GM12878 (cell line): ENCODE measurements around the gene PRG2. TPM values are rescaled to one million over a fixed set of nuclear protein-coding genes. Genes with fewer than 3 reads are reported as not detected.

Source experiments
- ATAC-seq: fragments of 200-7000 bp; cut with Tn5 transposase; 3 replicates; pipeline ENCODE4 v1.9.1; 2020; ENCODE audit warnings: mild to moderate bottlenecking, moderate library complexity
- BruUV-seq: library from RNA; stranded (reverse); fragments of 400-500 nt; replicated peaks from 2 replicates; lab custom pipeline; 2021; lab: Mats Ljungman, UMichigan
- CTCF ChIA-PET: fragments of 300-600 bp; sonication (Branson Sonifier 250); formaldehyde crosslinking; extraction: SDS; loops from one replicate; lab custom pipeline; 2021; ENCODE audit warnings: inconsistent platforms; lab: Yijun Ruan, JAX
- POLR2A ChIA-PET: fragments of 350-600 bp; formaldehyde crosslinking; extraction: SDS; loops from one replicate; lab custom pipeline; 2021; ENCODE audit warnings: inconsistent platforms; lab: Charles Lee
- RAD21 ChIA-PET: fragments of 300-600 bp; sonication (Branson Sonifier 250); formaldehyde crosslinking; loops from one replicate; lab custom pipeline; 2023; ENCODE audit warnings: antibody characterized with exemption; ENCODE audit not compliant: unreplicated experiment; lab: Charles Lee
- SMC1A ChIA-PET: fragments of 300-600 bp; sonication (Branson Sonifier 250); formaldehyde crosslinking; loops from one replicate; lab custom pipeline; 2023; ENCODE audit not compliant: unreplicated experiment, uncharacterized antibody; lab: Charles Lee
- DNase-seq: peaks from one replicate; pipeline ENCODE4 v3.0.0-alpha.2; 2011; ENCODE audit warnings: low read depth, low spot score
- FAIRE-seq: peaks from 3 replicates; lab custom pipeline; 2011; peaks lifted over from hg19 to GRCh38; lab: Jason Lieb, UNC
- H2AFZ ChIP-seq: 2 replicates; pipeline ENCODE4 v1.6.0; 2011; ENCODE audit warnings: low read depth, low read length, control low read depth; ENCODE audit not compliant: control insufficient read depth
- H3K27ac ChIP-seq: 2 replicates; pipeline ENCODE4 v1.5.1; 2011; ENCODE audit warnings: control low read depth; ENCODE audit not compliant: control insufficient read depth, insufficient read depth
- H3K27me3 ChIP-seq, 2 experiments: replicated peaks in 1 of 2; 2 replicates each; pipeline versions ENCODE4 v1.6.0 to v1.6.1; 2011; ENCODE audit warnings: low read length in 1 of 2; ENCODE audit not compliant: control insufficient read depth in 2 of 2, insufficient read depth in 2 of 2
- H3K36me3 ChIP-seq, 2 experiments: 2 replicates each; pipeline ENCODE4 v1.5.1; 2011; ENCODE audit warnings: low read length in 1 of 2; ENCODE audit not compliant: control insufficient read depth in 2 of 2, insufficient read depth in 2 of 2
- H3K4me1 ChIP-seq: 2 replicates; pipeline ENCODE4 v1.6.1; 2011; ENCODE audit warnings: mild to moderate bottlenecking, low read length, moderate library complexity, mixed read lengths; ENCODE audit not compliant: control insufficient read depth, insufficient read depth
- H3K4me2 ChIP-seq: 2 replicates; pipeline ENCODE4 v1.6.0; 2011; ENCODE audit warnings: control low read depth; ENCODE audit not compliant: control insufficient read depth, insufficient read depth
- H3K4me3 ChIP-seq: fragments of 200-600 bp; sonication (generic); 2 replicates; pipeline ENCODE4 v1.5.1; 2016
- H3K79me2 ChIP-seq: 2 replicates; pipeline ENCODE4 v1.6.0; 2011; ENCODE audit warnings: low read length; ENCODE audit not compliant: control insufficient read depth, insufficient read depth
- H3K9ac ChIP-seq: 2 replicates; pipeline ENCODE4 v1.8.0; 2011; ENCODE audit warnings: low read length, control low read depth, mixed read lengths; ENCODE audit not compliant: control insufficient read depth, insufficient read depth
- H3K9me3 ChIP-seq: replicated peaks from 3 replicates; pipeline ENCODE4 v1.5.1; 2011; ENCODE audit warnings: mild to moderate bottlenecking, low read length; ENCODE audit not compliant: control insufficient read depth, insufficient read depth
- H4K20me1 ChIP-seq: 2 replicates; pipeline ENCODE4 v1.6.0; 2011; ENCODE audit not compliant: control insufficient read depth, insufficient read depth
- WGBS: methylation state at CpG from one replicate; pipeline ENCODE4 v1.1.6; 2016; ENCODE audit warnings: low lambda C conversion rate; ENCODE audit not compliant: insufficient replicate concordance, insufficient coverage; ENCODE audit errors: missing lambda C conversion rate; 5-methylcytosine and 5-hydroxymethylcytosine counted together
- in situ Hi-C: fragments of 300-500 bp; cut with MboI; formaldehyde crosslinking; loops from 9 replicates; pipeline ENCODE4 v1.14.3; 2018; ENCODE audit warnings: mixed read lengths
- intact Hi-C: fragments of 100-400 bp; cut with micrococcal nuclease; formaldehyde crosslinking; loops from one replicate; pipeline ENCODE4 v1.14.2; 2022; ENCODE audit not compliant: unreplicated experiment
- polyA plus RNA-seq, 11 experiments: library from polyadenylated mRNA; depleted of rRNA in 4 of 11; unstranded in 6 of 11; stranded (reverse) in 5 of 11; fragments of >200 nt; fragmentation: Nextera tagmentation in 4 of 11; fragmentation: Illumina TruSeq in 1 of 11; extraction: Ambion mirVana in 4 of 11; extraction: Trizol in 1 of 11; gene quantifications; 1 replicate in 1 of 11; 2 replicates in 10 of 11; pipeline versions ENCODE4 v1.2.1 to v1.2.3, GENCODE V29; 2011 to 2016; ENCODE audit warnings: inconsistent platforms in 2 of 11, missing spikeins in 2 of 11, low read depth in 1 of 11
- total RNA-seq, 4 experiments: library from RNA; depleted of rRNA in 3 of 4; stranded (reverse); fragments of >200 nt in 3 of 4; fragmentation: Illumina TruSeq in 1 of 4; extraction: Trizol in 1 of 4; gene quantifications; 2 replicates each; pipeline versions ENCODE4 v1.2.1 to v1.2.3, GENCODE V29; 2013 to 2021
- TF ChIP-seq, protein P1 (sequence below): IDR thresholded peaks from 2 replicates; pipeline ENCODE4 v1.6.1; 2011; ENCODE audit warnings: borderline replicate concordance, low read depth, mild to moderate bottlenecking, moderate library complexity, mixed read lengths, low read length; ENCODE audit not compliant: insufficient read depth; ENCODE audit errors: extremely low read length
- TF ChIP-seq, protein P2 (sequence below): fragments of 150-350 bp; IDR thresholded peaks from 2 replicates; pipeline ENCODE4 v1.6.1; 2016; ENCODE audit warnings: low read depth, low read length

PRG2 gene
- total and polyA plus RNA-seq, 10 of the 15 experiments (the other 5 are each of a cell fraction or from before 2014, with no cell fraction given): 0.10 to 1.7 (median 0.56) TPM; not detected in 2

DNA sequence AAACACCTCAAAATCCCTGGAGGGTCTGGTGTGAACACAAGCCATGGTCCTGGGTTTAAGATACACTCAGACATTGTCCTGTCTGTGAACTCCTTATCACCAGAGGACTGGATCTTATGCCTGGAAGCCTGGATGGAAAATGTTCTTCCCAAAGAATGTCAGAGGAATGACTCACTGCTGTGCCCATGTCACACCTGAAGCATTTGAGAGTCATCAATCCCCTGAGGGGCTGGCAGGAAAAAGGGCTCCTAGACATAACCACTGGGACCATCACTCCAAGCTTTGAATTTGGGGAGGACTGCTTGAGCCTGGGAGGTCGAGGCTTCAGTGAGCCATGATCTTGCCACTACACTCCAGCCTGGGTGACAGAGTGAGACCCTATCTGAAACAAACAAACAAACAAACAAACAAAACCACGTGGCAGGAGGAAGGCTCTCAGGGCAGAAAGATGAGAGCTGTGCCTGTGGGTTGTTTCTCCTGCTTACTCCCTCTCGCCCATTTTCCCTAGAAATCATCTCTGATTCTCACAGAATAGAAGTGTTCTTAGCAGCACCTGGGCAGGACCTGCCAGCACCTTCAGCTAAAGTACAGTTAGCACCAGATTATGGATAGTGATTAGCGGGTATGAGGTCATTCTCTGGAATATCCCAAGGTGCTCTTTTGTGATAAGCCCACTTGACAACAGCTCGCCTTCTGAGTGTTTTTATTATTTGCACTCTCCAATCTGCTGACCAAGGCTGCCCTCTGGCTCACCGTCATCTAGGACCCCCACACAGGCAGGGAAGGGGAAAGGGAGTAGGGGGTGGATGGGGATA lies 11.9 kb upstream of the PRG2 start:
- no peak for DNase-seq
- ChIA-PET CTCF (no interaction called here), RAD21 (no interaction called here), SMC1A (interaction anchor here (0.6 kb wide), 1 partner anchor 169 kb away, joined by 3 read pairs; no protein-coding TSS in a partner anchor), POLR2A (no interaction called here)
- Histone ChIP-seq H3K27me3 (no peaks in the 10 kb centered on the region), H3K36me3 (peaks cover 7 to 10% of the 10 kb centered on the region in 2 experiments; a peak in 3 of 4 replicates), H2AFZ (no peak overlapping the region), H4K20me1 (no peaks in the 10 kb centered on the region), H3K9ac (no peak overlapping the region), H3K4me2 (no peak overlapping the region), H3K4me3 (no peak overlapping the region), H3K9me3 (no peaks in the 10 kb centered on the region), H3K79me2 (no peaks in the 10 kb centered on the region), H3K27ac (no peak overlapping the region), H3K4me1 (peaks cover 9% of the 10 kb centered on the region)
- in situ Hi-C loops (no loop called here), intact Hi-C loops (no loop called here)
- FAIRE-seq: no peak
- ATAC-seq: no peak
- TF ChIP-seq, protein P1, sequence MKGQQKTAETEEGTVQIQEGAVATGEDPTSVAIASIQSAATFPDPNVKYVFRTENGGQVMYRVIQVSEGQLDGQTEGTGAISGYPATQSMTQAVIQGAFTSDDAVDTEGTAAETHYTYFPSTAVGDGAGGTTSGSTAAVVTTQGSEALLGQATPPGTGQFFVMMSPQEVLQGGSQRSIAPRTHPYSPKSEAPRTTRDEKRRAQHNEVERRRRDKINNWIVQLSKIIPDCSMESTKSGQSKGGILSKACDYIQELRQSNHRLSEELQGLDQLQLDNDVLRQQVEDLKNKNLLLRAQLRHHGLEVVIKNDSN: no peak
- BruUV-seq: no TSS peak
- 80% methylated on average over 6 of the region's 6 CpGs for WGBS

DNA sequence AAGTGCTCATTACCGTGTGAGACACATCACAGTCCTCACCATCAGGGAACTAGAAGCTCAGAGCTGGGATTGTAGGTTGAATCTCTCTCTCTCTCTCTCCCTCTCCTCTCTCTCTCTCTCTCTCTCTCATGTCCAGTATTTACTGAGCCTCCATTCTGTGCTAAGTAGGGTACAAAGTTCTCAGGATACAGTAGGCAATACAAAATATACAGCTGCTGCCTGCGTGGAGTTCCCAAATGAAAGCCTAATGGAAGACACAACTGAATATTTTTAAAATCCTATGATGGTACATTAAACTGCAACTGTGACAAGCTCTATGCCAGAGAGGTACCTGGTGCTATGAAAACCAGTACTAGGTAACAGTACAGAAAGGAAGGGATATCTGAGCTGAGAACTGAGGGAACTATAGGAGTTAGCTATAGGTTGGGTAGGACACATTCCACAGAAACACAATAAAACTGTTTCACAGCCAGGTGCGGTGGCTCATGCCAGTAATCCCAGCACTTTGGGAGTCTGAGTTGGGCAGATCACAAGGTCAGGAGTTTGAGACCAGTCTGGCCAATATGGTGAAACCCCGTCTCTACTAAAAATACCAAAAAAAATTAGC lies 9.6 kb upstream of the PRG2 start:
- H3K9ac ChIP-seq: no peak overlapping the region
- ChIA-PET RAD21 (no interaction called here), CTCF (interaction anchor here (0.7 to 1.2 kb wide), 3 partner anchors 55 to 1644 kb away, joined by 3 to 4 read pairs (median 3); no protein-coding TSS in a partner anchor), POLR2A (interaction anchor here (1.3 to 1.4 kb wide), 2 partner anchors 18 to 26 kb away, joined by 3 to 4 read pairs; no protein-coding TSS in a partner anchor), SMC1A (interaction anchor here (1.6 kb wide), 1 partner anchor 26 kb away, joined by 5 read pairs; no protein-coding TSS in a partner anchor)
- H3K36me3 ChIP-seq: peaks cover 0 to 5% of the 10 kb centered on the region in 2 experiments; a peak in 3 of 4 replicates
- FAIRE-seq (no peak), DNase-seq (no peak), ATAC-seq (no peak)
- BruUV-seq: no TSS peak
- no peaks in the 10 kb centered on the region for H3K9me3 ChIP-seq
- H3K79me2 ChIP-seq: no peaks in the 10 kb centered on the region
- H3K4me3 ChIP-seq: no peak overlapping the region
- no peak overlapping the region for H3K4me2 ChIP-seq
- in situ Hi-C loops: no loop called here
- no peaks in the 10 kb centered on the region for H4K20me1 ChIP-seq
- 85% methylated on average over 4 of the region's 4 CpGs for WGBS
- no peak overlapping the region for H2AFZ ChIP-seq
- H3K4me1 ChIP-seq: no peaks in the 10 kb centered on the region
- H3K27me3 ChIP-seq: no peaks in the 10 kb centered on the region
- H3K27ac ChIP-seq: no peak overlapping the region
- intact Hi-C loops: no loop called here
- TF ChIP-seq, protein P2, sequence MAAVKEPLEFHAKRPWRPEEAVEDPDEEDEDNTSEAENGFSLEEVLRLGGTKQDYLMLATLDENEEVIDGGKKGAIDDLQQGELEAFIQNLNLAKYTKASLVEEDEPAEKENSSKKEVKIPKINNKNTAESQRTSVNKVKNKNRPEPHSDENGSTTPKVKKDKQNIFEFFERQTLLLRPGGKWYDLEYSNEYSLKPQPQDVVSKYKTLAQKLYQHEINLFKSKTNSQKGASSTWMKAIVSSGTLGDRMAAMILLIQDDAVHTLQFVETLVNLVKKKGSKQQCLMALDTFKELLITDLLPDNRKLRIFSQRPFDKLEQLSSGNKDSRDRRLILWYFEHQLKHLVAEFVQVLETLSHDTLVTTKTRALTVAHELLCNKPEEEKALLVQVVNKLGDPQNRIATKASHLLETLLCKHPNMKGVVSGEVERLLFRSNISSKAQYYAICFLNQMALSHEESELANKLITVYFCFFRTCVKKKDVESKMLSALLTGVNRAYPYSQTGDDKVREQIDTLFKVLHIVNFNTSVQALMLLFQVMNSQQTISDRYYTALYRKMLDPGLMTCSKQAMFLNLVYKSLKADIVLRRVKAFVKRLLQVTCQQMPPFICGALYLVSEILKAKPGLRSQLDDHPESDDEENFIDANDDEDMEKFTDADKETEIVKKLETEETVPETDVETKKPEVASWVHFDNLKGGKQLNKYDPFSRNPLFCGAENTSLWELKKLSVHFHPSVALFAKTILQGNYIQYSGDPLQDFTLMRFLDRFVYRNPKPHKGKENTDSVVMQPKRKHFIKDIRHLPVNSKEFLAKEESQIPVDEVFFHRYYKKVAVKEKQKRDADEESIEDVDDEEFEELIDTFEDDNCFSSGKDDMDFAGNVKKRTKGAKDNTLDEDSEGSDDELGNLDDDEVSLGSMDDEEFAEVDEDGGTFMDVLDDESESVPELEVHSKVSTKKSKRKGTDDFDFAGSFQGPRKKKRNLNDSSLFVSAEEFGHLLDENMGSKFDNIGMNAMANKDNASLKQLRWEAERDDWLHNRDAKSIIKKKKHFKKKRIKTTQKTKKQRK: no peak
